Mucosa of descending colon (tissue), 3 donors: ENCODE results near the gene CHCT1. TPM values are rescaled to one million over a fixed set of nuclear protein-coding genes. Genes with fewer than 3 reads are reported as not detected.
A peak's percentile ranks its signal among the peaks of the same experiment; 100 is the strongest.
"Not testable (repeated sequence)": the region's sequence is repeated elsewhere in the genome, so short reads cannot be mapped to it uniquely, and the experiment has no call there.

Experiments
- ATAC-seq: fragments of 200-7000 bp; cut with Tn5 transposase; one replicate; pipeline ENCODE4 v1.9.1; 2020; ENCODE audit warnings: mild to moderate bottlenecking, moderate library complexity
- DNase-seq, 3 donors: peaks; one replicate each; pipeline ENCODE4 v3.0.0-alpha.2; 2020
- H3K36me3 ChIP-seq: fragments of 200-600 bp; one replicate; pipeline ENCODE4 v1.8.0; 2021; ENCODE audit warnings: low read depth, mild to moderate bottlenecking
- H3K4me1 ChIP-seq: fragments of 200-600 bp; one replicate; pipeline ENCODE4 v1.8.0; 2021; ENCODE audit warnings: low read depth, mild to moderate bottlenecking
- H3K4me3 ChIP-seq: fragments of 200-600 bp; one replicate; pipeline ENCODE4 v1.8.0; 2021; ENCODE audit warnings: mild to moderate bottlenecking
- H3K9me3 ChIP-seq: fragments of 200-600 bp; one replicate; pipeline ENCODE4 v1.8.0; 2021; ENCODE audit warnings: mild to moderate bottlenecking
- CTCF ChIP-seq: fragments of 200-600 bp; IDR thresholded peaks from one replicate; pipeline ENCODE4 v1.8.0; 2022; ENCODE audit warnings: antibody characterized with exemption, mild to moderate bottlenecking
- intact Hi-C, 2 donors: fragments of 100-400 bp; cut with DNase I in 1 of 2; cut with micrococcal nuclease in 1 of 2; formaldehyde crosslinking; loops; one replicate each; pipeline versions ENCODE4 v1.11.0 to v1.11.1; 2022; cut with DNase I, micrococcal nuclease
- total RNA-seq, 3 donors: library from RNA; stranded (reverse); fragmentation: NEBNext Ultra II Directional in 2 of 3; extraction: Animal tissue kit (Norgen Biotek cat#: 25700) in 2 of 3; gene quantifications; one replicate each; pipeline versions ENCODE4 v1.2.1 to v1.2.4, GENCODE V29; 2021 to 2023
- donor health status: DM: no; HTN: no; CAD: no; lungs with moderate emphysema.
- donor health status: DM: no; HTN: no; CAD: no.
- donor health status: DM: no; HTN: yes; CAD: no.

Gene CHCT1
- total RNA-seq, 3 donors from 2014 or later: not detected

GRCh38 chr17:60403962-60404361 lies 18.3 kb upstream of the CHCT1 start:
- DNase-seq: no peak
- no peak for ATAC-seq
- Histone ChIP-seq H3K9me3 (no peaks in the 10 kb centered on the region), H3K4me3 (no peak overlapping the region), H3K4me1 (no peaks in the 10 kb centered on the region), H3K36me3 (no peaks in the 10 kb centered on the region)
- intact Hi-C loops: no loop called here
- TF ChIP-seq CTCF: no peak

- Histone ChIP-seq H3K4me3 (no peak overlapping the region), H3K4me1 (no peaks in the 10 kb centered on the region), H3K9me3 (no peaks in the 10 kb centered on the region), H3K36me3 (no peaks in the 10 kb centered on the region)
- ATAC-seq: no peak
- no peak for DNase-seq
- TF ChIP-seq CTCF: no peak
- intact Hi-C loops: no loop called here
Observed at GRCh38 chr17:60406887-60407286, 15.4 kb upstream of the CHCT1 start.

- Histone ChIP-seq H3K4me1 (no peaks in the 10 kb centered on the region), H3K9me3 (no peaks in the 10 kb centered on the region), H3K36me3 (no peaks in the 10 kb centered on the region), H3K4me3 (no peak overlapping the region)
- TF ChIP-seq CTCF: no peak
- no peak for ATAC-seq
- intact Hi-C loops: no loop called here
- DNase-seq: no peak
Observed at GRCh38 chr17:60410001-60410400, 12.3 kb upstream of the CHCT1 start.

- no peak for ATAC-seq
- no peak overlapping the region for H3K4me3 ChIP-seq
- no peaks in the 10 kb centered on the region for H3K9me3 ChIP-seq
- no peaks in the 10 kb centered on the region for H3K4me1 ChIP-seq
- DNase-seq: no peak
- TF ChIP-seq CTCF: no peak
- intact Hi-C loops: no loop called here
- H3K36me3 ChIP-seq: no peaks in the 10 kb centered on the region
Observed at GRCh38 chr17:60412701-60413100, 9.6 kb upstream of the CHCT1 start.

- H3K4me1 ChIP-seq: no peaks in the 10 kb centered on the region
- H3K36me3 ChIP-seq: no peaks in the 10 kb centered on the region
- no peaks in the 10 kb centered on the region for H3K9me3 ChIP-seq
- DNase-seq (no peak), ATAC-seq (no peak)
- intact Hi-C loops: no loop called here
- TF ChIP-seq CTCF: no peak
- no peak overlapping the region for H3K4me3 ChIP-seq
Observed at GRCh38 chr17:60415146-60415545, 7.1 kb upstream of the CHCT1 start.

- ATAC-seq (peak; percentile 32), DNase-seq (peak in 1 of 3 donors; percentile 9)
- H3K36me3 ChIP-seq: no peaks in the 10 kb centered on the region
- H3K9me3 ChIP-seq: no peaks in the 10 kb centered on the region
- no peak overlapping the region for H3K4me3 ChIP-seq
- H3K4me1 ChIP-seq: peaks cover 3% of the 10 kb centered on the region
- intact Hi-C loops: no loop called here
- TF ChIP-seq CTCF: no peak
Observed at GRCh38 chr17:60416368-60416925, 5.8 kb upstream of the CHCT1 start.

- H3K4me3 ChIP-seq, DNase-seq, H3K9me3 ChIP-seq, intact Hi-C loops, ATAC-seq, H3K4me1 ChIP-seq, H3K36me3 ChIP-seq: not testable (repeated sequence)
Observed at GRCh38 chr17:60419003-60419402, 3.3 kb upstream of the CHCT1 start.

GRCh38 chr17:60419875-60420274 lies 2.4 kb upstream of the CHCT1 start:
- H3K9me3 ChIP-seq, ATAC-seq, intact Hi-C loops: not testable (repeated sequence)

More at GRCh38 chr17:60419875-60420274, 2.4 kb upstream of the CHCT1 start:
- not testable (repeated sequence) for DNase-seq, H3K36me3 ChIP-seq, H3K4me1 ChIP-seq, H3K4me3 ChIP-seq
